Neuronal stem cell (in vitro differentiated cells): Measurements from ENCODE around the gene SAP25.

Experiments
- DNase-seq: peaks from one replicate; pipeline ENCODE4 v3.0.0-alpha.2; 2013; ENCODE audit warnings: low spot score
- H2AFZ ChIP-seq: one replicate; pipeline ENCODE4 v1.6.1; 2013; ENCODE audit warnings: mild to moderate bottlenecking, low read length, inconsistent platforms
- H2AK5ac ChIP-seq: 2 replicates; pipeline ENCODE4 v1.6.1; 2013; ENCODE audit warnings: low read depth, mild to moderate bottlenecking, inconsistent platforms, low read length, moderate library complexity, mixed read lengths
- H2BK120ac ChIP-seq: 2 replicates; pipeline ENCODE4 v1.6.1; 2013; ENCODE audit warnings: low read depth, mild to moderate bottlenecking, inconsistent platforms, low read length, moderate library complexity, mixed read lengths
- H2BK12ac ChIP-seq: one replicate; pipeline ENCODE4 v1.6.1; 2013; ENCODE audit warnings: low read length, inconsistent platforms
- H2BK15ac ChIP-seq: 2 replicates; pipeline ENCODE4 v1.6.1; 2013; ENCODE audit warnings: mild to moderate bottlenecking, low read length, inconsistent platforms, mixed read lengths
- H2BK5ac ChIP-seq: one replicate; pipeline ENCODE4 v1.6.1; 2013; ENCODE audit warnings: inconsistent platforms, mild to moderate bottlenecking, low read length, moderate library complexity
- H3K14ac ChIP-seq: one replicate; pipeline ENCODE4 v1.6.1; 2013; ENCODE audit warnings: low read length, inconsistent platforms
- H3K18ac ChIP-seq: 2 replicates; pipeline ENCODE4 v1.6.1; 2013; ENCODE audit warnings: low read length, inconsistent platforms
- H3K23ac ChIP-seq: 2 replicates; pipeline ENCODE4 v1.6.1; 2013; ENCODE audit warnings: low read depth, mild to moderate bottlenecking, mixed read lengths, low read length, inconsistent platforms; ENCODE audit not compliant: poor library complexity
- H3K27ac ChIP-seq: replicated peaks from 3 replicates; pipeline ENCODE4 v1.5.1; 2013; ENCODE audit warnings: low read length, inconsistent platforms
- H3K27me3 ChIP-seq, 3 experiments: 2 replicates each; pipeline ENCODE4 v1.6.1; 2013; ENCODE audit warnings: low read length in 3 of 3, mild to moderate bottlenecking in 2 of 3, inconsistent platforms in 1 of 3, low read depth in 1 of 3, mixed read lengths in 1 of 3, moderate library complexity in 1 of 3; ENCODE audit not compliant: control insufficient read depth in 3 of 3, insufficient read depth in 3 of 3
- H3K36me3 ChIP-seq, 2 donors: replicated peaks in 1 of 2; 2 replicates each; pipeline ENCODE4 v1.6.1; 2013; ENCODE audit warnings: low read length in 2 of 2; ENCODE audit not compliant: control insufficient read depth in 2 of 2, insufficient read depth in 2 of 2
- H3K4ac ChIP-seq: 2 replicates; pipeline ENCODE4 v1.6.1; 2013; ENCODE audit warnings: inconsistent platforms, mild to moderate bottlenecking, low read length, moderate library complexity
- H3K4me1 ChIP-seq, 2 donors: 1 replicate in 1 of 2; 2 replicates in 1 of 2; pipeline ENCODE4 v1.6.1; 2013; ENCODE audit warnings: low read length in 2 of 2, low read depth in 1 of 2; ENCODE audit not compliant: control insufficient read depth in 2 of 2, insufficient read depth in 1 of 2
- H3K4me2 ChIP-seq: one replicate; pipeline ENCODE4 v1.6.1; 2013; ENCODE audit warnings: mild to moderate bottlenecking, low read length, inconsistent platforms; ENCODE audit not compliant: insufficient read depth, poor library complexity, severe bottlenecking
- H3K4me3 ChIP-seq, 2 donors: 2 replicates each; pipeline ENCODE4 v1.5.1; 2013; ENCODE audit warnings: low read length in 2 of 2, mild to moderate bottlenecking in 2 of 2, inconsistent platforms in 1 of 2, moderate library complexity in 1 of 2
- H3K79me1 ChIP-seq: one replicate; pipeline ENCODE4 v1.6.1; 2013; ENCODE audit warnings: low read depth, mild to moderate bottlenecking, inconsistent platforms, low read length, moderate library complexity
- H3K9ac ChIP-seq: one replicate; pipeline ENCODE4 v1.6.1; 2013; ENCODE audit warnings: mild to moderate bottlenecking, low read depth, low read length, inconsistent platforms; ENCODE audit not compliant: poor library complexity
- H3K9me3 ChIP-seq, 2 donors: replicated peaks in 1 of 2; 2 replicates each; pipeline versions ENCODE3 to v1.6.1; 2013; ENCODE audit warnings: low read length in 2 of 2, mild to moderate bottlenecking in 2 of 2, inconsistent platforms in 1 of 2, low read depth in 1 of 2, mixed read lengths in 1 of 2, moderate library complexity in 1 of 2; ENCODE audit not compliant: control insufficient read depth in 2 of 2, insufficient read depth in 1 of 2
- H4K8ac ChIP-seq: one replicate; pipeline ENCODE4 v1.6.1; 2013; ENCODE audit warnings: low read depth, mild to moderate bottlenecking, inconsistent platforms, low read length, moderate library complexity
- H4K91ac ChIP-seq: one replicate; pipeline ENCODE4 v1.6.1; 2013; ENCODE audit warnings: low read length, low read depth, mild to moderate bottlenecking, inconsistent platforms; ENCODE audit not compliant: poor library complexity
- WGBS, 2 donors: extraction: QIAGEN DNeasy Blood & Tissue Kit; methylation state at CpG; one replicate each; pipeline ENCODE4 v1.1.7; 2013; ENCODE audit warnings: missing lambda C conversion rate in 2 of 2, mixed read lengths in 1 of 2; ENCODE audit not compliant: insufficient read length in 2 of 2, insufficient replicate concordance in 1 of 2; ENCODE audit errors: extremely low coverage in 2 of 2; 5-methylcytosine and 5-hydroxymethylcytosine counted together

SAP25 gene

DNA sequence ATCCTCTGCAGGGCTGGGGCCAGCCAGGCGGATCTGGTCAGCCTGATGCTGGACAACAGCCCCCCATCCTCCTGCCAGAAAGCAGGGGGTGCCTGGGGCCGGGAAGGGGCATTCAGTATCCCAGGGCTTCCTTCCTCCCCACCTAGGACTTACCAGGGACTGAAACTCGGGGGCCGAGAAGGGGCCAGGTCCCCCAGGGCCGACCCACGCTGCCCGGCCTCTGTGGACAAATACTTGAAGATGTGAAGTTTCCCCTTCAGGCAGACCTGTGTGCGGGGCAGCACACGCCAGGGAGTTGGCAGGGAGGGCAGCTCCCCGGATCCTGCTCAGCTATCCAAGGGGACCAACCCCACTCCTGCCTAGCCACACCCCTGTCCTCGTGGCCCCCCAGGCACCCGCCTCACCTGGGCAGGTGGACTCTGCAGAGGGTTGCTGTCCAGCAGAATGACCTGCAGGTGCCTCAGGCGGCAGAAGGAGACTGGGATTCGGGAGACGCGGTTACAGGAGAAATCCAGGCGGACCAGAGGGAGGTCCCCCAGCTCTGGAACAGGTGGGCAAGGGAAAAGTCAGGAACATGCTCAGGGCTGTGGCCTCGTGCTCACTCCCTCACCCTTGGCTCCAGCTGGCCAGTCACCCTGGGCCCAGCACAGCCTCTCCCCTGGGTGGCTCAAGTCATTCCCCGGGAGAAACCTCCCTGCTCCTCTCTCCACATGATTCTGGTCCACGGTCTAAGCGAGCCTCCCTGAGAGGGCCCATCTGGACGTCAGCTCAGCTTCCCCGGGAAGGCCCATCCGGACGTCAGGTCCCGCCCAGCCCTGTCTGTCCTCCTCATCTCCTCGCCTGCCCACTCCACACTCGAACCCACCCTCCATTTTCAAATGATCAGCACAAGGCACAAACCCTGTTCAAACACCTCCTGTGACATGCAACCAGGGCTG, 4.8 kb upstream of the SAP25 start:
- no peak overlapping the region for H3K18ac ChIP-seq
- no peaks in the 10 kb centered on the region for H3K27me3 ChIP-seq
- peaks cover 0 to 4% of the 10 kb centered on the region in 2 donors for H3K4me1 ChIP-seq
- WGBS, 2 donors: no CpG with 5 or more reads among the region's 28 CpGs
- H2BK5ac ChIP-seq: no peak overlapping the region
- H4K91ac ChIP-seq: no peak overlapping the region
- H3K4me2 ChIP-seq: no peak overlapping the region
- no peak overlapping the region for H2BK15ac ChIP-seq
- no peak overlapping the region for H3K4me3 ChIP-seq
- H2BK12ac ChIP-seq: no peak overlapping the region
- no peak for DNase-seq
- no peak overlapping the region for H4K8ac ChIP-seq
- H3K14ac ChIP-seq: no peak overlapping the region
- H3K79me1 ChIP-seq: no peaks in the 10 kb centered on the region
- H2AFZ ChIP-seq: no peak overlapping the region
- peaks cover 47 to 80% of the 10 kb centered on the region in 2 donors for H3K36me3 ChIP-seq
- H3K27ac ChIP-seq: no peak overlapping the region
- H2AK5ac ChIP-seq: no peak overlapping the region
- H3K23ac ChIP-seq: no peak overlapping the region
- H3K9me3 ChIP-seq: peaks cover 0 to 5% of the 10 kb centered on the region in 2 donors
- H2BK120ac ChIP-seq: no peak overlapping the region
- no peak overlapping the region for H3K4ac ChIP-seq
- no peak overlapping the region for H3K9ac ChIP-seq

DNA sequence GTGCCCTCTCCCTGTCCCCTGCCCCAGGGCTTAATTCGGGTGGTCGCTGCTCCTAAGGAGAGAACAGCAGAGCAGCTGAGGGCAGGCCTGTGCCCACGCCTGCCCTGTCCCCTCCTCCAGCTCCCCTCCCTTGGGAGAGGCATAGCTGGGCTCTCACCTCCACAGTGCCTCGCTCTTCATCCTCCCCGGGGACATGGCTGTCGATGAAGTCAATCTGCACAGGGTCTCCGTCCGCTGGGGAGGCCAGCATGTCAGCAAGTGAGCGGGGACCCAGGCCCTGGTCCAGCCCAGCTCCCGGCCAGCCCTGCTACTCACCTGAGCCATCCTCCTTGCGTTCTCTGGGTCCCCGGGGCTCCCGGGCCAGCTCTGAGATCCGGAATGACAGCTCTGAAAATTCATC, 3.8 kb upstream of the SAP25 start:
- no peak overlapping the region for H4K8ac ChIP-seq
- H3K36me3 ChIP-seq: peaks cover 46 to 70% of the 10 kb centered on the region in 2 donors
- H2BK15ac ChIP-seq: no peak overlapping the region
- H3K27ac ChIP-seq: no peak overlapping the region
- H3K4ac ChIP-seq: no peak overlapping the region
- H3K14ac ChIP-seq: no peak overlapping the region
- H2AK5ac ChIP-seq: no peak overlapping the region
- H2BK12ac ChIP-seq: peak overlapping the region; percentile 41
- H3K27me3 ChIP-seq: no peaks in the 10 kb centered on the region
- no peak overlapping the region for H3K9ac ChIP-seq
- H2BK120ac ChIP-seq: no peak overlapping the region
- H3K18ac ChIP-seq: no peak overlapping the region
- peaks cover 2% of the 10 kb centered on the region for H3K79me1 ChIP-seq
- peaks cover 0 to 5% of the 10 kb centered on the region in 2 donors for H3K9me3 ChIP-seq
- H3K4me3 ChIP-seq: no peak overlapping the region
- no CpG with 5 or more reads among the region's 14 CpGs for WGBS, 2 donors
- no peak overlapping the region for H3K23ac ChIP-seq
- DNase-seq: no peak
- peaks cover 1 to 2% of the 10 kb centered on the region in 2 donors for H3K4me1 ChIP-seq
- H2AFZ ChIP-seq: no peak overlapping the region
- H4K91ac ChIP-seq: no peak overlapping the region
- H3K4me2 ChIP-seq: no peak overlapping the region
- H2BK5ac ChIP-seq: no peak overlapping the region

DNA sequence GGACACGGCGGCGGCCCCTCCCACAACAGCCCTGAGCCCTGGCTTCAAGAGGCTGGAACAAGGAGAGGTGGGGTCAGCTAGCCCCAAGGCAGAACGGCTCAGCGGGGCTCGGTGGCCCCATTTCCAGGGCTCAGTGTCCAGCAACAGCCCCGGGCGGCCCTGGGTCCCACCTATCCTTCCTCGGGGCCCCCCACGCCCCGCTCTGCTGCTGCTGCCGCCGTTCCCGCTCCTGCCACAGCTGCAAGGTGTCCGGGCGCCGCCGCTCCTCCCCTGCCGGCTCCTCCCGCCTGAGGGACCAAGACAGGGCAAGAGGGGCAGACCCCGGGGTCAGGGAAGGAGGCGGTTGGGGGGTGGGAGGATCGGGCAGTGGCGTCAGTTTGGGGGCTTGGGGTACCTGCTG, 3.4 kb upstream of the SAP25 start:
- H3K4me3 ChIP-seq: no peak overlapping the region
- H3K4ac ChIP-seq: no peak overlapping the region
- H3K9me3 ChIP-seq: peaks cover 0 to 5% of the 10 kb centered on the region in 2 donors
- no peak overlapping the region for H2BK12ac ChIP-seq
- H3K27ac ChIP-seq: no peak overlapping the region
- no peak overlapping the region for H3K4me2 ChIP-seq
- no peak overlapping the region for H2BK15ac ChIP-seq
- no peak overlapping the region for H4K91ac ChIP-seq
- no peak overlapping the region for H3K14ac ChIP-seq
- H3K4me1 ChIP-seq: peaks cover 4 to 6% of the 10 kb centered on the region in 2 donors
- no peak overlapping the region for H2AFZ ChIP-seq
- peaks cover 2% of the 10 kb centered on the region for H3K79me1 ChIP-seq
- H3K9ac ChIP-seq: no peak overlapping the region
- H3K18ac ChIP-seq: no peak overlapping the region
- no peak overlapping the region for H2AK5ac ChIP-seq
- H4K8ac ChIP-seq: no peak overlapping the region
- no peak overlapping the region for H3K23ac ChIP-seq
- H2BK5ac ChIP-seq: no peak overlapping the region
- no CpG with 5 or more reads among the region's 24 CpGs for WGBS, 2 donors
- no peak for DNase-seq
- H3K27me3 ChIP-seq: no peaks in the 10 kb centered on the region
- H2BK120ac ChIP-seq: no peak overlapping the region
- H3K36me3 ChIP-seq: peaks cover 44 to 66% of the 10 kb centered on the region in 2 donors

DNA sequence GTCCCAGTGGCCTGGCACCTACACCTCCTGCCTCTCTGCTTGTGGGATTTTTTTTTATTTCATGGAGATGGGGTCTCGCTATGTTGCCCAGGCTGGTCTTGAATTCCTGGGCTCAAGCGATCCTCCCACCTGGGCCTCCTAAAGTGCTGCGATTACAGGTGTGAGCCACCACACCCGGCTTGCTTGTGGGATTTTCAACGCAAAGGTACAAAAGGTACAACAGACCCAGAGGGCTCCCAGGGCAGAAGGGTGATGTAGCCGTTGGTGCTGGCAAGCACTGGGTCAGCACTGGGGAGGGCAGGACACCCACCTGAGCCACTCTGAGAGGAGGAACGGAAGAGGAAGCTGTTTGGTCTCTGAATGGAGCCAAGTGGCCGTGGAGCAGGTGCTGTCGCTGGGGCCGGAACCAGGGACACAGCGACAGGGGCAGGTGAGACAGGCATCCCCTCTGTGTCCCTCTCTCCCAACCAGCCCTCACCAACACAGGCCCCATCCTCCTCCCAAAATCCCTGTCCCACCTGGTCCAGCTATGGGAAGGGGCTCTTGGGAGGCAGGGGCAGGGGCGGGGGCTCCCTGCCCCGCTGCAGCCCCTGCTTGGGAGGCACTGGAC, 2.8 kb upstream of the SAP25 start:
- H3K9ac ChIP-seq: no peak overlapping the region
- no peak overlapping the region for H2AFZ ChIP-seq
- peaks cover 2% of the 10 kb centered on the region for H3K79me1 ChIP-seq
- H4K91ac ChIP-seq: no peak overlapping the region
- no peak for DNase-seq
- H3K4me1 ChIP-seq: peaks cover 10 to 12% of the 10 kb centered on the region in 2 donors
- no peak overlapping the region for H3K4me3 ChIP-seq
- peaks cover 0 to 2% (median 0%) of the 10 kb centered on the region in 3 experiments for H3K27me3 ChIP-seq
- H3K18ac ChIP-seq: no peak overlapping the region
- H2BK15ac ChIP-seq: no peak overlapping the region
- H3K27ac ChIP-seq: no peak overlapping the region
- H4K8ac ChIP-seq: peak overlapping the region; percentile 65
- H3K14ac ChIP-seq: no peak overlapping the region
- no peak overlapping the region for H2BK12ac ChIP-seq
- no peak overlapping the region for H2BK5ac ChIP-seq
- no peak overlapping the region for H2AK5ac ChIP-seq
- no peak overlapping the region for H3K4ac ChIP-seq
- H3K4me2 ChIP-seq: no peak overlapping the region
- H3K36me3 ChIP-seq: peaks cover 39 to 60% of the 10 kb centered on the region in 2 donors
- no peak overlapping the region for H2BK120ac ChIP-seq
- no CpG with 5 or more reads among the region's 13 CpGs for WGBS, 2 donors
- H3K23ac ChIP-seq: no peak overlapping the region
- H3K9me3 ChIP-seq: peaks cover 0 to 5% of the 10 kb centered on the region in 2 donors
